Limb (tissue), 2 donors: ENCODE data around the gene MARCHF10.

Source experiments
- DNase-seq, 2 donors: peaks; one replicate each; pipeline ENCODE4 v3.0.0-alpha.2; 2016; ENCODE audit errors: extremely low spot score in 2 of 2

The MARCHF10 gene

GRCh38 chr17:62751060-62751691 is 56.9 kb downstream of the MARCHF10 start:
- DNase-seq: no peak

- DNase-seq: peak; percentile 43 to 57
Observed at GRCh38 chr17:62750631-62751051, 57.5 kb downstream of the MARCHF10 start.

- DNase-seq: no peak
Observed at GRCh38 chr17:62749926-62750325, 58.2 kb downstream of the MARCHF10 start.

GRCh38 chr17:62746941-62747340 is 61.2 kb downstream of the MARCHF10 start:
- no peak for DNase-seq

GRCh38 chr17:62745806-62746205 is 62.3 kb downstream of the MARCHF10 start:
- peak in 1 of 2 donors; percentile 15 for DNase-seq

GRCh38 chr17:62744259-62744658 is 63.9 kb downstream of the MARCHF10 start:
- DNase-seq: no peak

- DNase-seq: no peak
Observed at GRCh38 chr17:62741290-62741689, 66.8 kb downstream of the MARCHF10 start.

- peak in 1 of 2 donors; percentile 30 for DNase-seq
Observed at GRCh38 chr17:62739645-62740388, 68.3 kb downstream of the MARCHF10 start.

- peak in 1 of 2 donors; percentile 2 for DNase-seq
Observed at GRCh38 chr17:62738281-62738680, 69.8 kb downstream of the MARCHF10 start.

GRCh38 chr17:62737513-62737912 is 70.6 kb downstream of the MARCHF10 start:
- peak in 1 of 2 donors; percentile 6 for DNase-seq

- DNase-seq: no peak
Observed at GRCh38 chr17:62735044-62735651, 73.0 kb downstream of the MARCHF10 start.

- DNase-seq: no peak
Observed at GRCh38 chr17:62732125-62732524, 76.0 kb downstream of the MARCHF10 start.

- DNase-seq: no peak
Observed at GRCh38 chr17:62727916-62728672, 80.0 kb downstream of the MARCHF10 start.

- no peak for DNase-seq
Observed at GRCh38 chr17:62725791-62726249, 82.3 kb downstream of the MARCHF10 start.

GRCh38 chr17:62724398-62725146 is 83.5 kb downstream of the MARCHF10 start:
- no peak for DNase-seq

- DNase-seq: no peak
Observed at GRCh38 chr17:62723842-62724241, 84.3 kb downstream of the MARCHF10 start.

- DNase-seq: no peak
Observed at GRCh38 chr17:62722625-62723024, 85.5 kb downstream of the MARCHF10 start.

- DNase-seq: no peak
Observed at GRCh38 chr17:62720126-62720850, 87.8 kb downstream of the MARCHF10 start.

GRCh38 chr17:62719586-62719985 is 88.5 kb downstream of the MARCHF10 start:
- no peak for DNase-seq

- DNase-seq: peak in 1 of 2 donors; percentile 1
Observed at GRCh38 chr17:62718429-62718828, 89.7 kb downstream of the MARCHF10 start.
